Loucy (cell line): Measurements from ENCODE around the gene GARRE1.
"Not testable (repeated sequence)": the region's sequence is repeated elsewhere in the genome, so short reads cannot be mapped to it uniquely, and the experiment has no call there.

Experiments
- EZH2phosphoT487 ChIP-seq: fragments of 200-600 bp; IDR thresholded peaks from 2 replicates; pipeline ENCODE4 v1.6.1; 2018; ENCODE audit warnings: antibody characterized with exemption, mild to moderate bottlenecking, moderate library complexity, borderline replicate concordance
- TF ChIP-seq, protein P1 (sequence below): fragments of 200-600 bp; sonication (generic); conservative IDR thresholded peaks from 2 replicates; pipeline ENCODE4 v1.5.1; 2014; ENCODE audit warnings: mild to moderate bottlenecking, antibody characterized with exemption, low read length

DNA sequence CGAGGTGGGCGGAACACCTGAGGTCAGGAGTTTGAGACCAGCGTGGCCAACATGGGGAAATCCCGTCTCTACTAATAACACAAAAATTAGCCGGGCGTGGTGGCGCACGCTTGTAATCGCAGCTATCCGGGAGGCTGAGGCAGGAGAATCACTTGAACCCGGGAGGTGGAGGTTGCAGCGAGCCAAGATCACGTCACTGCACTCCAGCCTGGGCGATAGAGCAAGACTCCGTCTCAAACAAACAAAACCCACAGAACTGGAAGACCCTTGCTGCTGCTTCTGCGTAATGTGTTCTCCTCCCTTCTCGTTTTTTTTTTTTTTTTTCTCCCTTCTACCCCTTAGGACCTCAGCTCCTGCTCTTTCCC lies 691 bp upstream of the GARRE1 start:
- TF ChIP-seq, protein P1, sequence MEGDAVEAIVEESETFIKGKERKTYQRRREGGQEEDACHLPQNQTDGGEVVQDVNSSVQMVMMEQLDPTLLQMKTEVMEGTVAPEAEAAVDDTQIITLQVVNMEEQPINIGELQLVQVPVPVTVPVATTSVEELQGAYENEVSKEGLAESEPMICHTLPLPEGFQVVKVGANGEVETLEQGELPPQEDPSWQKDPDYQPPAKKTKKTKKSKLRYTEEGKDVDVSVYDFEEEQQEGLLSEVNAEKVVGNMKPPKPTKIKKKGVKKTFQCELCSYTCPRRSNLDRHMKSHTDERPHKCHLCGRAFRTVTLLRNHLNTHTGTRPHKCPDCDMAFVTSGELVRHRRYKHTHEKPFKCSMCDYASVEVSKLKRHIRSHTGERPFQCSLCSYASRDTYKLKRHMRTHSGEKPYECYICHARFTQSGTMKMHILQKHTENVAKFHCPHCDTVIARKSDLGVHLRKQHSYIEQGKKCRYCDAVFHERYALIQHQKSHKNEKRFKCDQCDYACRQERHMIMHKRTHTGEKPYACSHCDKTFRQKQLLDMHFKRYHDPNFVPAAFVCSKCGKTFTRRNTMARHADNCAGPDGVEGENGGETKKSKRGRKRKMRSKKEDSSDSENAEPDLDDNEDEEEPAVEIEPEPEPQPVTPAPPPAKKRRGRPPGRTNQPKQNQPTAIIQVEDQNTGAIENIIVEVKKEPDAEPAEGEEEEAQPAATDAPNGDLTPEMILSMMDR: not testable (repeated sequence)
- not testable (repeated sequence) for TF ChIP-seq EZH2phosphoT487
